GM23338 (cell line): ENCODE results near the gene ASPSCR1. TPM values are rescaled to one million over a fixed set of nuclear protein-coding genes. Genes with fewer than 3 reads are reported as not detected.

ENCODE experiments used
- EZH2 ChIP-seq: fragments of 200-600 bp; sonication (generic); IDR thresholded peaks from one replicate; pipeline ENCODE4 v1.8.0; 2017; ENCODE audit warnings: antibody characterized with exemption, mild to moderate bottlenecking, low read depth; ENCODE audit not compliant: unreplicated experiment
- ZNF114 ChIP-seq: fragments of 250-450 bp; sonication (Bioruptor Pico); IDR thresholded peaks from 2 replicates; pipeline ENCODE4 v1.5.0; 2020; ENCODE audit warnings: mild to moderate bottlenecking, moderate library complexity
- polyA plus RNA-seq: library from polyadenylated mRNA; unstranded; fragments of >200 nt; fragmentation: Nextera tagmentation; extraction: Ambion mirVana; gene quantifications from 2 replicates; pipeline ENCODE4 v1.2.1, GENCODE V29; 2016
- total RNA-seq: library from RNA; depleted of rRNA; stranded (reverse); fragments of >200 nt; shearing (Covaris generic); gene quantifications from 2 replicates; pipeline ENCODE4 v1.2.3, GENCODE V29; 2014
- TF ChIP-seq, protein P1 (sequence below): fragments of 250-450 bp; sonication (Bioruptor Pico); IDR thresholded peaks from 2 replicates; pipeline ENCODE4 v1.5.0; 2020; ENCODE audit warnings: mild to moderate bottlenecking, moderate library complexity
- TF ChIP-seq, protein P2 (sequence below): IDR thresholded peaks from 2 replicates; pipeline ENCODE4 v1.6.1; 2016; ENCODE audit warnings: antibody characterized with exemption
- TF ChIP-seq, protein P3 (sequence below): IDR thresholded peaks from one replicate; pipeline ENCODE4 v1.6.1; 2018; ENCODE audit warnings: antibody characterized with exemption; ENCODE audit not compliant: unreplicated experiment
- TF ChIP-seq, protein P4 (sequence below), 2 experiments: fragments of 200-600 bp in 1 of 2; sonication (generic) in 1 of 2; conservative IDR thresholded peaks; 2 replicates each; pipeline versions ENCODE4 v1.5.1 to v1.6.1; 2016 to 2017; ENCODE audit warnings: antibody characterized with exemption in 2 of 2, low read depth in 2 of 2, mild to moderate bottlenecking in 2 of 2, moderate library complexity in 1 of 2

The ASPSCR1 gene
- total and polyA plus RNA-seq, 2 experiments from 2014 or later: 44.2 to 46.9 TPM

DNA sequence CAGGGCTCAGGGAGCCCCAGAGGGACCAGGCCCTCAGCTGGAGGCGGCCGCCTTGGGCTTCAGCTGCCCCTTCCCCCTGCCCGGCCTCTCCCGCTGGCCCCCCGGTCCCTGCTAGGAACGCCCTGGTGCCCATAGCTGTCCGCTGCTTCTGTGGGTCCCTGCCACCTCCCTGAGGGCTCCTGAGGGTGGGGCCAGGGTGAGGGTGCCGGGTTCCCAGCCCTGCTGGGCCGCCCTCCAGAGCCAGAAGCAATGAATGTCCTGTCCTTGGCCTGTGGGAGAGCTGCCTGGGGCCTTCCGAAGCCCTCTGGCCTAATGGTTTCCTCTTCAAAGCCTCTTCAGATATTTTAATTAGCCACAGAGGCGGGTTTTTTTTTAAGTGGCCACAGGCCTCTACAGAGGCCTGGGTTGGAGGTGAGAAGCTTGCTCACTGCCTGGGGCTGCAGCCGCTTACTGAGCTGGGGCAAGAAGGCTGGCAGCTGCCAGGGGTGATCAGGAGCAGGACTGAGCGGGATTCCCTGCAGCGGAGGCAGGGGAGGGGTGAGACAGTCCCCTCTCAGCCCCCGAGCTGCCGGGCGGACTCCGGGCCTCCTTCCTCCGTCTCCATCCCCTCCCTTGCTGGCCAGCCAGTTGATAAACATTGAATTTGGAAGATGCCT lies 35.3 kb downstream of the ASPSCR1 start (continued):
- TF ChIP-seq, protein P1, sequence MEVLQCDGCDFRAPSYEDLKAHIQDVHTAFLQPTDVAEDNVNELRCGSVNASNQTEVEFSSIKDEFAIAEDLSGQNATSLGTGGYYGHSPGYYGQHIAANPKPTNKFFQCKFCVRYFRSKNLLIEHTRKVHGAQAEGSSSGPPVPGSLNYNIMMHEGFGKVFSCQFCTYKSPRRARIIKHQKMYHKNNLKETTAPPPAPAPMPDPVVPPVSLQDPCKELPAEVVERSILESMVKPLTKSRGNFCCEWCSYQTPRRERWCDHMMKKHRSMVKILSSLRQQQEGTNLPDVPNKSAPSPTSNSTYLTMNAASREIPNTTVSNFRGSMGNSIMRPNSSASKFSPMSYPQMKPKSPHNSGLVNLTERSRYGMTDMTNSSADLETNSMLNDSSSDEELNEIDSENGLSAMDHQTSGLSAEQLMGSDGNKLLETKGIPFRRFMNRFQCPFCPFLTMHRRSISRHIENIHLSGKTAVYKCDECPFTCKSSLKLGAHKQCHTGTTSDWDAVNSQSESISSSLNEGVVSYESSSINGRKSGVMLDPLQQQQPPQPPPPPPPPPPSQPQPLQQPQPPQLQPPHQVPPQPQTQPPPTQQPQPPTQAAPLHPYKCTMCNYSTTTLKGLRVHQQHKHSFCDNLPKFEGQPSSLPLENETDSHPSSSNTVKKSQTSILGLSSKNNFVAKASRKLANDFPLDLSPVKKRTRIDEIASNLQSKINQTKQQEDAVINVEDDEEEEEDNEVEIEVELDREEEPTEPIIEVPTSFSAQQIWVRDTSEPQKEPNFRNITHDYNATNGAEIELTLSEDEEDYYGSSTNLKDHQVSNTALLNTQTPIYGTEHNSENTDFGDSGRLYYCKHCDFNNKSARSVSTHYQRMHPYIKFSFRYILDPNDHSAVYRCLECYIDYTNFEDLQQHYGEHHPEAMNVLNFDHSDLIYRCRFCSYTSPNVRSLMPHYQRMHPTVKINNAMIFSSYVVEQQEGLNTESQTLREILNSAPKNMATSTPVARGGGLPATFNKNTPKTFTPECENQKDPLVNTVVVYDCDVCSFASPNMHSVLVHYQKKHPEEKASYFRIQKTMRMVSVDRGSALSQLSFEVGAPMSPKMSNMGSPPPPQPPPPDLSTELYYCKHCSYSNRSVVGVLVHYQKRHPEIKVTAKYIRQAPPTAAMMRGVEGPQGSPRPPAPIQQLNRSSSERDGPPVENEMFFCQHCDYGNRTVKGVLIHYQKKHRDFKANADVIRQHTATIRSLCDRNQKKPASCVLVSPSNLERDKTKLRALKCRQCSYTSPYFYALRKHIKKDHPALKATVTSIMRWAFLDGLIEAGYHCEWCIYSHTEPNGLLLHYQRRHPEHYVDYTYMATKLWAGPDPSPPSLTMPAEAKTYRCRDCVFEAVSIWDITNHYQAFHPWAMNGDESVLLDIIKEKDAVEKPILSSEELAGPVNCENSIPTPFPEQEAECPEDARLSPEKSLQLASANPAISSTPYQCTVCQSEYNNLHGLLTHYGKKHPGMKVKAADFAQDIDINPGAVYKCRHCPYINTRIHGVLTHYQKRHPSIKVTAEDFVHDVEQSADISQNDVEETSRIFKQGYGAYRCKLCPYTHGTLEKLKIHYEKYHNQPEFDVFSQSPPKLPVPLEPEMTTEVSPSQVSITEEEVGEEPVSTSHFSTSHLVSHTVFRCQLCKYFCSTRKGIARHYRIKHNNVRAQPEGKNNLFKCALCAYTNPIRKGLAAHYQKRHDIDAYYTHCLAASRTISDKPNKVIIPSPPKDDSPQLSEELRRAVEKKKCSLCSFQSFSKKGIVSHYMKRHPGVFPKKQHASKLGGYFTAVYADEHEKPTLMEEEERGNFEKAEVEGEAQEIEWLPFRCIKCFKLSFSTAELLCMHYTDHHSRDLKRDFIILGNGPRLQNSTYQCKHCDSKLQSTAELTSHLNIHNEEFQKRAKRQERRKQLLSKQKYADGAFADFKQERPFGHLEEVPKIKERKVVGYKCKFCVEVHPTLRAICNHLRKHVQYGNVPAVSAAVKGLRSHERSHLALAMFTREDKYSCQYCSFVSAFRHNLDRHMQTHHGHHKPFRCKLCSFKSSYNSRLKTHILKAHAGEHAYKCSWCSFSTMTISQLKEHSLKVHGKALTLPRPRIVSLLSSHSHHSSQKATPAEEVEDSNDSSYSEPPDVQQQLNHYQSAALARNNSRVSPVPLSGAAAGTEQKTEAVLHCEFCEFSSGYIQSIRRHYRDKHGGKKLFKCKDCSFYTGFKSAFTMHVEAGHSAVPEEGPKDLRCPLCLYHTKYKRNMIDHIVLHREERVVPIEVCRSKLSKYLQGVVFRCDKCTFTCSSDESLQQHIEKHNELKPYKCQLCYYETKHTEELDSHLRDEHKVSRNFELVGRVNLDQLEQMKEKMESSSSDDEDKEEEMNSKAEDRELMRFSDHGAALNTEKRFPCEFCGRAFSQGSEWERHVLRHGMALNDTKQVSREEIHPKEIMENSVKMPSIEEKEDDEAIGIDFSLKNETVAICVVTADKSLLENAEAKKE (CRISPR knock-in tag): no peak
- TF ChIP-seq, protein P2, sequence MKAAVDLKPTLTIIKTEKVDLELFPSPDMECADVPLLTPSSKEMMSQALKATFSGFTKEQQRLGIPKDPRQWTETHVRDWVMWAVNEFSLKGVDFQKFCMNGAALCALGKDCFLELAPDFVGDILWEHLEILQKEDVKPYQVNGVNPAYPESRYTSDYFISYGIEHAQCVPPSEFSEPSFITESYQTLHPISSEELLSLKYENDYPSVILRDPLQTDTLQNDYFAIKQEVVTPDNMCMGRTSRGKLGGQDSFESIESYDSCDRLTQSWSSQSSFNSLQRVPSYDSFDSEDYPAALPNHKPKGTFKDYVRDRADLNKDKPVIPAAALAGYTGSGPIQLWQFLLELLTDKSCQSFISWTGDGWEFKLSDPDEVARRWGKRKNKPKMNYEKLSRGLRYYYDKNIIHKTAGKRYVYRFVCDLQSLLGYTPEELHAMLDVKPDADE: no peak
- TF ChIP-seq ZNF114: no peak
- TF ChIP-seq, protein P3, sequence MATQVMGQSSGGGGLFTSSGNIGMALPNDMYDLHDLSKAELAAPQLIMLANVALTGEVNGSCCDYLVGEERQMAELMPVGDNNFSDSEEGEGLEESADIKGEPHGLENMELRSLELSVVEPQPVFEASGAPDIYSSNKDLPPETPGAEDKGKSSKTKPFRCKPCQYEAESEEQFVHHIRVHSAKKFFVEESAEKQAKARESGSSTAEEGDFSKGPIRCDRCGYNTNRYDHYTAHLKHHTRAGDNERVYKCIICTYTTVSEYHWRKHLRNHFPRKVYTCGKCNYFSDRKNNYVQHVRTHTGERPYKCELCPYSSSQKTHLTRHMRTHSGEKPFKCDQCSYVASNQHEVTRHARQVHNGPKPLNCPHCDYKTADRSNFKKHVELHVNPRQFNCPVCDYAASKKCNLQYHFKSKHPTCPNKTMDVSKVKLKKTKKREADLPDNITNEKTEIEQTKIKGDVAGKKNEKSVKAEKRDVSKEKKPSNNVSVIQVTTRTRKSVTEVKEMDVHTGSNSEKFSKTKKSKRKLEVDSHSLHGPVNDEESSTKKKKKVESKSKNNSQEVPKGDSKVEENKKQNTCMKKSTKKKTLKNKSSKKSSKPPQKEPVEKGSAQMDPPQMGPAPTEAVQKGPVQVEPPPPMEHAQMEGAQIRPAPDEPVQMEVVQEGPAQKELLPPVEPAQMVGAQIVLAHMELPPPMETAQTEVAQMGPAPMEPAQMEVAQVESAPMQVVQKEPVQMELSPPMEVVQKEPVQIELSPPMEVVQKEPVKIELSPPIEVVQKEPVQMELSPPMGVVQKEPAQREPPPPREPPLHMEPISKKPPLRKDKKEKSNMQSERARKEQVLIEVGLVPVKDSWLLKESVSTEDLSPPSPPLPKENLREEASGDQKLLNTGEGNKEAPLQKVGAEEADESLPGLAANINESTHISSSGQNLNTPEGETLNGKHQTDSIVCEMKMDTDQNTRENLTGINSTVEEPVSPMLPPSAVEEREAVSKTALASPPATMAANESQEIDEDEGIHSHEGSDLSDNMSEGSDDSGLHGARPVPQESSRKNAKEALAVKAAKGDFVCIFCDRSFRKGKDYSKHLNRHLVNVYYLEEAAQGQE: no peak
- TF ChIP-seq EZH2: no peak
- TF ChIP-seq, protein P4, sequence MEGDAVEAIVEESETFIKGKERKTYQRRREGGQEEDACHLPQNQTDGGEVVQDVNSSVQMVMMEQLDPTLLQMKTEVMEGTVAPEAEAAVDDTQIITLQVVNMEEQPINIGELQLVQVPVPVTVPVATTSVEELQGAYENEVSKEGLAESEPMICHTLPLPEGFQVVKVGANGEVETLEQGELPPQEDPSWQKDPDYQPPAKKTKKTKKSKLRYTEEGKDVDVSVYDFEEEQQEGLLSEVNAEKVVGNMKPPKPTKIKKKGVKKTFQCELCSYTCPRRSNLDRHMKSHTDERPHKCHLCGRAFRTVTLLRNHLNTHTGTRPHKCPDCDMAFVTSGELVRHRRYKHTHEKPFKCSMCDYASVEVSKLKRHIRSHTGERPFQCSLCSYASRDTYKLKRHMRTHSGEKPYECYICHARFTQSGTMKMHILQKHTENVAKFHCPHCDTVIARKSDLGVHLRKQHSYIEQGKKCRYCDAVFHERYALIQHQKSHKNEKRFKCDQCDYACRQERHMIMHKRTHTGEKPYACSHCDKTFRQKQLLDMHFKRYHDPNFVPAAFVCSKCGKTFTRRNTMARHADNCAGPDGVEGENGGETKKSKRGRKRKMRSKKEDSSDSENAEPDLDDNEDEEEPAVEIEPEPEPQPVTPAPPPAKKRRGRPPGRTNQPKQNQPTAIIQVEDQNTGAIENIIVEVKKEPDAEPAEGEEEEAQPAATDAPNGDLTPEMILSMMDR (conservative IDR thresholded peaks at IDR 0.05; ENCODE audit: low read depth in 2 of 2): no peak
